Naive thymus-derived CD8-positive, alpha-beta T cell (primary cell): ENCODE results near the gene FBXL14. TPM values are rescaled to one million over a fixed set of nuclear protein-coding genes. Genes with fewer than 3 reads are reported as not detected.

Source experiments
- ATAC-seq, 2 donors: fragments of 150-1000 bp; cut with Tn5 transposase in 1 of 2; sonication (Bioruptor Pico), chemical (Tn5 transposase) in 1 of 2; 1 replicate in 1 of 2; 2 replicates in 1 of 2; pipeline ENCODE4 v1.10.0; 2021; ENCODE audit warnings: mild to moderate bottlenecking in 2 of 2, moderate library complexity in 2 of 2
- POLR2A ChIA-PET: fragments of 350-600 bp; sonication (Branson Sonifier 250); formaldehyde crosslinking; loops from one replicate; lab custom pipeline; 2021; ENCODE audit warnings: antibody characterized with exemption; lab: Charles Lee
- DNase-seq, 10 donors: peaks; one replicate each; pipeline versions ENCODE4 v3.0.0 to v3.0.0-alpha.2; 2020 to 2022
- H3K27ac Mint-ChIP-seq, 10 donors: one replicate each; pipeline ENCODE4 v1.8.0; 2020 to 2022; ENCODE audit warnings: mild to moderate bottlenecking in 10 of 10, mixed read lengths in 10 of 10, moderate library complexity in 4 of 10, inconsistent platforms in 1 of 10
- H3K27me3 Mint-ChIP-seq, 5 donors: one replicate each; pipeline ENCODE4 v1.8.0; 2021 to 2022; ENCODE audit warnings: mixed read lengths in 5 of 5
- H3K36me3 Mint-ChIP-seq, 3 donors: one replicate each; pipeline ENCODE4 v1.8.0; 2020 to 2022; ENCODE audit warnings: mixed read lengths in 3 of 3, mild to moderate bottlenecking in 2 of 3, inconsistent platforms in 1 of 3
- H3K4me1 Mint-ChIP-seq, 4 donors: one replicate each; pipeline ENCODE4 v1.8.0; 2021 to 2022; ENCODE audit warnings: mixed read lengths in 4 of 4
- H3K4me3 Mint-ChIP-seq, 10 donors: one replicate each; pipeline ENCODE4 v1.8.0; 2020 to 2022; ENCODE audit warnings: mild to moderate bottlenecking in 10 of 10, mixed read lengths in 10 of 10, moderate library complexity in 6 of 10, inconsistent platforms in 1 of 10
- H3K9me3 Mint-ChIP-seq, 9 donors: one replicate each; pipeline ENCODE4 v1.8.0; 2020 to 2022; ENCODE audit warnings: mixed read lengths in 9 of 9, mild to moderate bottlenecking in 3 of 9, inconsistent platforms in 1 of 9, moderate library complexity in 1 of 9
- polyA plus RNA-seq, 3 donors: library from polyadenylated mRNA; unstranded; fragments of 300-500 nt; fragmentation: Illumina TruSeq; gene quantifications; one replicate each; pipeline ENCODE4 v1.2.3, GENCODE V29; 2021
- total RNA-seq, 8 experiments: library from RNA in 2 of 8; stranded (reverse) in 2 of 8; gene quantifications; one replicate each; pipeline ENCODE4 v1.2.3 and lab custom pipeline; 2021 to 2026

FBXL14 gene
- total and polyA plus RNA-seq, 5 experiments from 2014 or later: 12.1 to 38.8 (median 24.5) TPM

DNA sequence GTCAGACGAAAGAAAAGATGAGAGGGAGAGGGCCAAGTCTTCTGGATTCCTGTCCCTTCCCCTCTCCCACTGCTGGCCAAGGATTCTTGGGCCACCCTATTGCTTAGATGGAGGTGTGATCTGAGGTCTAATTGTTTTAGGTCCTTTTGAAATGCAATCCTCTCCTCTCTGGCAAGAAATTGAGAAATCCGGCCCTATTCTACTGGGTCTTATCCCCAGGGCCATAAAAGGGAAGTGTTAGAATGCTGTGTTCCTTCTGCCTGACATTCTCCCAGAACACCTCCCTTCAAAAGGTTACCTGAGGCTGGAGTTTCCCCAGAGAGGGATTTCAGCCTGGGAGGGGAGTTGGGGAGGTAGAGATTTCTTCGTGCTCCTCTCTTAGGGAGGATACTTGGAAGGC, 39.1 kb upstream of the FBXL14 start:
- DNase-seq: no peak
- H3K27ac Mint-ChIP-seq: no peak overlapping the region
- no peaks in the 10 kb centered on the region for H3K36me3 Mint-ChIP-seq
- H3K9me3 Mint-ChIP-seq: no peaks in the 10 kb centered on the region
- peaks cover 11 to 30% (median 20%) of the 10 kb centered on the region in 4 donors for H3K4me1 Mint-ChIP-seq
- POLR2A ChIA-PET: no interaction called here
- peaks cover 23 to 72% (median 37%) of the 10 kb centered on the region in 5 donors for H3K27me3 Mint-ChIP-seq
- no peak for ATAC-seq
- no peak overlapping the region for H3K4me3 Mint-ChIP-seq

DNA sequence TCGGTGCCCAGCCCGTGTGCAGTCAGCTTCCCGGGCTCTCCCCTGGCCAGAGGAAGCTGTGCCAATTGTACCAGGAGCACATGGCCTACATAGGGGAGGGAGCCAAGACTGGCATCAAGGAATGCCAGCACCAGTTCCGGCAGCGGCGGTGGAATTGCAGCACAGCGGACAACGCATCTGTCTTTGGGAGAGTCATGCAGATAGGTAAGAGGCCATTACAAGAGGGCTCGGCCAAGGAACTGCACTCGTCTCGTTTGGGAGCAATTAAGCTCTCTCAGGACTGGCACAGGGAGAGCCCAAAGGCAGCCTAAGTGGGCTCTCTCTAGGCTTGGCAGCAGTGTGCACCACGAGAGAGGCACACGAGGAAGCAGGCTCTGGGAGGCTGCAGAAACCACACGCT, 38.3 kb upstream of the FBXL14 start:
- no peak for DNase-seq
- Mint-ChIP-seq H3K36me3 (no peaks in the 10 kb centered on the region), H3K27ac (peak overlapping the region in 1 of 10 donors; percentile 73), H3K9me3 (no peaks in the 10 kb centered on the region), H3K4me1 (peaks cover 11 to 30% (median 20%) of the 10 kb centered on the region in 4 donors), H3K27me3 (peaks cover 24 to 79% (median 40%) of the 10 kb centered on the region in 5 donors), H3K4me3 (peak overlapping the region in 1 of 10 donors; percentile 36)
- ATAC-seq: no peak
- POLR2A ChIA-PET: no interaction called here

DNA sequence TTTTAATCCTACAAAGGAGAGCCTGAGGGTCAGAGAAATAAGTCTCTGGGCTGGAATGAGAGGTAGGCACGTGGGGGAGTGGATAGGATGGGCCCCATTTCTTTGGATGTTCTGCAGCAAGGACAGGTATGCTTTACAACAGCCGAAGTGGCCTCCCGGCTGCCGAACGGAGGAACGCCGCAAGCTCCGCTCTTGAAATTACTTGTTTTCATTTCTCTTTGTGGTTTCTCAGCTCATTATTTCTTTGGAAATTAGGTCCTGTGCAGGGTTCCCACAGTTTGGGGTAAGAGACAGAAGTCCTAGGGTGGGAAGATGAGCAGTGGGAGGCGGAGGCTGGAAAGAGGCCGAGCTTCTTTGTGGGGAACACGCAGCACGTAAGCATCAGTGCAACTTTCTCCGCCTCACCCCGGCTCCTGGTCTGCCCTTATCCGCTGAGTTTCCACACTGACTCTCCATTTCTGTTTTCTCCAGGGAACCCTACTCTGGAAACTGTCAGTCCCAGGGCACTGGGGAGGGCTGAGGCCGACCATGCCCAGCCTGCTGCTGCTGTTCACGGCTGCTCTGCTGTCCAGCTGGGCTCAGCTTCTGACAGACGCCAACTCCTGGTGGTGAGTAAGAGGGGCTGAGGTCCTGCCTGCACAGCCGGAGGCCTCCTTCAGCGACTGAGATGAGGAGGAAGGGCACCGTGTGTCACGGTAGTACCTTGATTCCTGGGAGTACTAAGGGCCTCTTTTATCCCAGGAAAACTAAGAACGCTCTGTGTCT, 36.6 kb upstream of the FBXL14 start:
- Mint-ChIP-seq H3K4me1 (peaks cover 11 to 30% (median 20%) of the 10 kb centered on the region in 4 donors), H3K36me3 (no peaks in the 10 kb centered on the region), H3K27ac (peak overlapping the region in 1 of 10 donors; percentile 92), H3K4me3 (peak overlapping the region; percentile 53 to 80 (median 75)), H3K9me3 (no peaks in the 10 kb centered on the region), H3K27me3 (peaks cover 23 to 81% (median 41%) of the 10 kb centered on the region in 5 donors)
- ATAC-seq (no peak), DNase-seq (no peak)
- POLR2A ChIA-PET: interaction anchor here (1.0 kb wide), 1 partner anchor 29 kb away, joined by 3 read pairs; no protein-coding TSS in a partner anchor

DNA sequence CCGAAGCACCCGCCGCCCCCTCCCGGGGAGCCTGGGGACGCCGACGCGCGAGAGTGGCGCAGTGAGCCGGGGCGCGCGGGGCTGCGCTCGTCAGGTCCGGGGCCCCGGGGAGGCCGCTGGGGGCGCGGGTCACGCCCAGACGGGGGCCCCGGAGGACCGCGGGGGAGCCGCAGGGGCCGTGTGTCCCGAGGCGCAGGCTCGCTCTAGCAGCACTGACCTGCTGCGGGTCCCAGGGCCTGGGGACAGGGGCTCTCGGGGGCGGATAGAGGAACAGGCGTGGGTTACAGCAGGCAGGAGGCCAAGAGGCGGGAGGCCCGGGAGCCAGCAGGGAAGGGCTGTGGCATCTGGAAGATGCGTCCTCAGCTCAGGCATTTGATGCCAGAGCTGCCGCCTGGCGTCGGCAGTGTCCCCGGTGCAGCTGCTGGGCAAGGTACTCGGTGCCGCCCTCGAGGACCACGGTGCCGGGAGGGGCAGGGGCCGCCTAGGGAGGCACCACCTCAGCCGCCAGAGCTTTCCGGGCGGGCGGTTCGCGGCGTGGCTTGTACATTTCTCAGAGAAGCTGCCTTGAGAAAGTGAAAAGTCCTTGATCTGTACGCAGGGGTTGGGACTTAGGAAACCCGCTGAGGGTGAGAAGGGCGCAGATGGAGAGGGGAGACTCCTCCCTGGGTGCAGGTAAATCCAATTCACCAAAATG, 35.9 kb upstream of the FBXL14 start:
- DNase-seq: peak in 5 of 10 donors; percentile 14 to 27 (median 20)
- H3K27ac Mint-ChIP-seq: no peak overlapping the region
- POLR2A ChIA-PET: interaction anchor here (1.0 kb wide), 1 partner anchor 28 kb away, joined by 3 read pairs; no protein-coding TSS in a partner anchor
- peak overlapping the region; percentile 53 to 80 (median 76) for H3K4me3 Mint-ChIP-seq
- no peaks in the 10 kb centered on the region for H3K9me3 Mint-ChIP-seq
- H3K36me3 Mint-ChIP-seq: no peaks in the 10 kb centered on the region
- peaks cover 11 to 30% (median 20%) of the 10 kb centered on the region in 4 donors for H3K4me1 Mint-ChIP-seq
- peaks cover 22 to 73% (median 41%) of the 10 kb centered on the region in 5 donors for H3K27me3 Mint-ChIP-seq
- ATAC-seq: peak; percentile 67 to 79

DNA sequence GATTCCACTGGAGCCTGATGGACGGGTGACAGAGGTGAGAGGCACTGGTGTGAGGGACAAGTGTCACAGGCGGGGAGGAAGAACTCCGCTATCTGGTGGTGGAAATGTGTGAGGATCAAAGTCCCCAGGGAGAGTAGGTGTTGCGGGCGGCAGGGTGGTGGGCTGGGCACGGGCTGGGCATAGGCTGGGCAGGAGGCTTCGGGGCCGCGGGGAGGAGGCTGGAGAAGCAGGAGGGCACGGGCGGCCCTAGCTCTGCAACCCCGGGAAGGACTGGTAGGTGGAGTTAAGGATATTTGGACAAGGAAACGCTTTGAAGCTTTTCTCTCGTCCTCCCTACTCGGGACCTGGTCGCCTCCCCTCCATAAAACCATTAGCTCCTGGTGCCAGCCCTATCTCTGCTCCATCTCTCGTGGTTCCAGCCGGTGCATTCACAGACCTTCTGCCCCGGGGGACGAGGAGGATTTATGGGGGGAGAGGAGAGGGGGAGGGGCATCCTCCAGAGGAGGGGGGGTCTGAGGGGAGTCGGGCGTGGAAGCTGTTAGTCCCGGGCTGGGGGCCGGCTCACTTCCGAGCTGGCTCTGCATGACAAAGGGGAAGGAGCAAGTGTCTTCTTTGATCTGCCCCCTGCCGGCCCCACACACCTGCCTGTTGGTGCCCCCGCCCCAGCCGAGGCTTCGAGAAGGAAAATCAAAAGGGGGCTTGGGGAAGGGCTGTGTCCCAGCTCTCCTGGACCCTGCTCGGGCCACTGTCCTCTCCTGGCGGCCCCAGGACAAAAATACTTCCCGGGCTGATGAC, 35.2 kb upstream of the FBXL14 start:
- POLR2A ChIA-PET: interaction anchor here (0.6 to 0.7 kb wide), 2 partner anchors 365 to 1066 kb away, joined by 4 read pairs; no protein-coding TSS in a partner anchor
- H3K4me1 Mint-ChIP-seq: peaks cover 9 to 23% (median 20%) of the 10 kb centered on the region in 4 donors
- H3K4me3 Mint-ChIP-seq: peak overlapping the region; percentile 43 to 84 (median 76)
- H3K27ac Mint-ChIP-seq: peak overlapping the region in 1 of 10 donors; percentile 79
- H3K27me3 Mint-ChIP-seq: peaks cover 23 to 73% (median 40%) of the 10 kb centered on the region in 5 donors
- ATAC-seq (peak in 1 of 2 donors; percentile 9), DNase-seq (peak in 1 of 10 donors; percentile 63)
- no peaks in the 10 kb centered on the region for H3K9me3 Mint-ChIP-seq
- no peaks in the 10 kb centered on the region for H3K36me3 Mint-ChIP-seq

DNA sequence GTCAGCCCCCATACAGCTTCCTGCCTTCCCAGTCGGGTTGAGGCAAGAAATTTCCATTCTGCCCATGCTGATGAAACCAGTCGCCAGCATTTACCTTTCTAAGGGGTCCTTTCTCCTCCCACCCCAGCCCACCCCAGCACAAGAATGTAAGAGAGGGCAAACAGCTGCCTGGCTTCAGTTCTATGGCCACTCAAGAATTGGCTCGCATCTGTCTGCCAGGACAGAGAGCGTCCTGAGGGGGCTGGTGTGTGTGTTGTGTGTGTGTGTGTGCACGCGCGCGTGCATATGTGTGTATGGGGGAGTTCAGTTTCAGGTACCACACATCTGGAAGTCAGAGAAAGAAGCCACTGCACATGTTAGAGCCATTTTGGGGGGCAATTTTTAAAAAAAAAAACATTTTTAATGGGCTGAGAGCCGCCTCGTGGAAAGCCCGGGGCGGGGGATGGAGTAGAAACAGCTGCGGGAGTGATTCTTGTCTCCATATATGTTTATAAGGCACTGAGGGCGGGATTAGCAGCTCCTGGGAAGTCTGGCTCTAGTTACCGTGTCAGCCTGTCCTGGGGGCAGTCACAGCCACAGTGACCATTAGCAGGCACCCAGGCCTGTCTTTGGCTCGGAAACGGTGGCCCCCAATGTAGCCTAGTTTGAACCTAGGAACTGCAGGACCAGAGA, 34.4 kb upstream of the FBXL14 start, which contains the start of gene WNT5B:
WNT5B (plus strand) TSS at position 566 of the 672 bp plus-strand sequence. CDS start 2,124 bp downstream, outside the sequence.
- peak within 1 kb of the TSS in 1 of 10 donors; percentile 79 for H3K27ac Mint-ChIP-seq
- POLR2A ChIA-PET: interaction anchor here (0.7 kb wide), 1 partner anchor 1065 kb away, joined by 4 read pairs; no protein-coding TSS in a partner anchor

DNA sequence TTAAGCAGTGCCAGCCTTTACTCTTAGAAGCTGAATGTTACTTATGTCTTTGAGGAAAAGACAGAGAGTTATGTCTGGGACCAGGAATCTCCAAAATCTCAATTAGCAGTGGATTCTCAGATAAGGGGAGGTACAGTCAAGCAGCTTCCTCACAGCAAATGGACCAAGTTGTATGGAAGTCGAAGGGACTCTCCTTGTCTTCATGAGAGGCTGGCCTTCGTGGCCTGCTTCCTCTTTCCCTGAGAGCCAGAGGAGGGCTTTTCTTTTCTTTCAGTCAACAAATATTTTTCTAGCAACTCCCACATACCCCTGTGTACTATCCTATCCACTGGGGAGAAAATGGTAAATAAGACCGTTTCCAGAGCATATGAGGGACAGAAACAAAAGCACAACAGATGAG, 28.0 kb upstream of the FBXL14 start:
- Mint-ChIP-seq H3K27ac (no peak overlapping the region), H3K27me3 (peaks cover 6 to 33% (median 12%) of the 10 kb centered on the region in 5 donors)
- no peak for ATAC-seq

More for the DNA sequence above, 34.4 kb upstream of the FBXL14 start, which contains the start of gene WNT5B:
- Mint-ChIP-seq H3K4me1 (peaks cover 8 to 21% (median 19%) of the 10 kb centered on the region in 4 donors), H3K27me3 (peaks cover 23 to 72% (median 39%) of the 10 kb centered on the region in 5 donors), H3K36me3 (no peaks in the 10 kb centered on the region), H3K4me3 (peak within 1 kb of the TSS; percentile 43 to 84 (median 76)), H3K9me3 (no peaks in the 10 kb centered on the region)
- no peak for DNase-seq
- no peak for ATAC-seq

DNA sequence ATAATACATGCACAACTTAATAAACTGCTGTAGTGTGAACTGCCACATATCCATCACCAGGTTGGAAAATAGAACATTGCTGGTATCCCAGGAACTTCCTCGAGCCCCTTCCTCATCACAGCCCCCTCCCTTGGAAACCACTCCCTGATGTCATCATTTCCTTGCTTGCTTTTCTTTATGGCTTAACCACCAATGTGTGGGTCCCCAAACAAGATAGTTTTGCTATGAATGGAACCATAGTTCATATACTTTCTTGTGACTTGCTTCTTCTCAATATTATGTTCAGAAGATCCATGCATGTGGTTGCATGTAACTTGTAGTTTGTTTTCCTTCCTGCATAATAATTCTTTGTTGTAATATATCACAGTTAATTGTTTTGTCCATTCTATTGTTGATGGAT, 25.7 kb upstream of the FBXL14 start:
- H3K27ac Mint-ChIP-seq: no peak overlapping the region
- POLR2A ChIA-PET: no interaction called here

More for the DNA sequence above, 28.0 kb upstream of the FBXL14 start:
- no peaks in the 10 kb centered on the region for H3K9me3 Mint-ChIP-seq
- no peak for DNase-seq
- H3K4me3 Mint-ChIP-seq: no peak overlapping the region
- POLR2A ChIA-PET: no interaction called here
- no peaks in the 10 kb centered on the region for H3K36me3 Mint-ChIP-seq
- peaks cover 1 to 14% (median 3%) of the 10 kb centered on the region in 4 donors for H3K4me1 Mint-ChIP-seq

DNA sequence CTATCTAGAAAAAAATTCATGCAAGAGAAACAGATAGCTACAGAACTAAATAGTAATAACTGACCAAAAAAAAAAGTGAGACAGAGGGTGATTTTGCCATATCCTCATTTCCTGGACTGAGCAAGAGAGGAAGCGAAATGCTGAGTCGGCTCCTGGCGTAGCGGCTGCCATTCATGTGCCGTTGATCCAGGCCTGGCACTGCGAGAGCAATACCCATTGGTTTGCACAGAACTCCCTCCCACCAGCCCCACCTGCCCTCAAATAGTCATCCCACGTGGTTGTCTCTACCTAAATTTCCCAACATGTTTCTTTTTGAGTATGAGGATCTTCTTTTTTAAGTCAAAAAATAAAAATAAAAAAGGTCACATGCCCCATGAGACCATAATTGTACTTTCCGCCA, 25.2 kb upstream of the FBXL14 start:
- no peak for DNase-seq
- peaks cover 6 to 28% (median 17%) of the 10 kb centered on the region in 4 donors for H3K4me1 Mint-ChIP-seq
- no peak overlapping the region for H3K4me3 Mint-ChIP-seq
- H3K27ac Mint-ChIP-seq: no peak overlapping the region
- ATAC-seq: no peak
- H3K27me3 Mint-ChIP-seq: peaks cover 5 to 22% (median 6%) of the 10 kb centered on the region in 5 donors
- no peaks in the 10 kb centered on the region for H3K36me3 Mint-ChIP-seq
- POLR2A ChIA-PET: interaction anchor here (0.6 kb wide), 1 partner anchor 124 kb away, joined by 4 read pairs; no protein-coding TSS in a partner anchor
- H3K9me3 Mint-ChIP-seq: no peaks in the 10 kb centered on the region

More for the DNA sequence above, 25.7 kb upstream of the FBXL14 start:
- no peak for ATAC-seq
- no peak for DNase-seq
- Mint-ChIP-seq H3K4me3 (no peak overlapping the region), H3K27me3 (peaks cover 0 to 28% (median 9%) of the 10 kb centered on the region in 5 donors), H3K9me3 (no peaks in the 10 kb centered on the region), H3K36me3 (no peaks in the 10 kb centered on the region), H3K4me1 (peaks cover 6 to 28% (median 17%) of the 10 kb centered on the region in 4 donors)

DNA sequence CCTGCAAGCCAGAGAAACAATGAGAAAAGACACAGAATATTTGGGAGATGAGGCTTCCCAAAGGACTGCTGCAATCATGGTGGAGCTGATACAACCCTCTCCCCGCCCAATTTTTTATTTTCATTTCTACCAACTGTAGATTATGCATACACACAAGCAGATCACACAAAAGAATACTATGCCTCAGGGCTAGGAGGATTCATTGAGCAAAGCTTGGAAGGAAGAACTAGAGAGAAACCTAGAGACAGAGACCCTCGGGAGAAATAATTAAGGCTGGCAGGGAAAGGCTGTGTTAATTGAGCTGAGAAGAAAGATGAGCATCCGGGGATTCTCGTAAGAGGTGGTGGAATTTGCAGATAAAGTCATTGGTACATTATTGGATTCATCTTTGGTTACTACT, 24.8 kb upstream of the FBXL14 start:
- ATAC-seq: no peak
- no peak overlapping the region for H3K4me3 Mint-ChIP-seq
- DNase-seq: no peak
- POLR2A ChIA-PET: interaction anchor here (0.6 kb wide), 1 partner anchor 124 kb away, joined by 4 read pairs; no protein-coding TSS in a partner anchor
- H3K9me3 Mint-ChIP-seq: no peaks in the 10 kb centered on the region
- H3K4me1 Mint-ChIP-seq: peaks cover 6 to 28% (median 17%) of the 10 kb centered on the region in 4 donors
- H3K27ac Mint-ChIP-seq: peak overlapping the region in 1 of 10 donors; percentile 9
- H3K27me3 Mint-ChIP-seq: peaks cover 5 to 19% (median 6%) of the 10 kb centered on the region in 5 donors
- no peaks in the 10 kb centered on the region for H3K36me3 Mint-ChIP-seq

DNA sequence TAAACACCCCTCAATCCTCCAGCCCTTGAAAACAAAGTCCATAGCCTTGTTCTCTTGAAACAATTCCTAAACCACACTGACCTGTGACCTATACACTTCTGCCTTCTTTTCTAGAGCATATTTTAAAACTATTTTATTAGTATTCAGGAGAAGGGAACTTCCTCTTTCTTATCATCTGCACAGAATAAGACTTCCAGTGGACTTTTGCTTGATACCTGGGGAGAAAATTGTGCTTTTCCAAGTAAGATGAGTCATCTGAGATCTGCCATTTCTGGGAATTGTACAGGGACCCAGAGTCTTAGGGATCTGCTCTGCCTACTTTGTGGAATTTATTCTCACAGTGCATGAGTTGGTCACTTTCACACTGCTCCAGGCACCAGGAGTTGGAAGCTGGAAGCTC, 24.1 kb upstream of the FBXL14 start:
- DNase-seq: no peak
- no peaks in the 10 kb centered on the region for H3K36me3 Mint-ChIP-seq
- no peak overlapping the region for H3K4me3 Mint-ChIP-seq
- POLR2A ChIA-PET: no interaction called here
- peaks cover 5 to 13% (median 6%) of the 10 kb centered on the region in 5 donors for H3K27me3 Mint-ChIP-seq
- H3K4me1 Mint-ChIP-seq: peaks cover 6 to 28% (median 17%) of the 10 kb centered on the region in 4 donors
- no peak for ATAC-seq
- H3K27ac Mint-ChIP-seq: no peak overlapping the region
- no peaks in the 10 kb centered on the region for H3K9me3 Mint-ChIP-seq
